Measurements from ENCODE around the gene RHOV. TPM values are rescaled to one million over a fixed set of nuclear protein-coding genes. Genes with fewer than 3 reads are reported as not detected.

The RHOV gene
- polyA plus RNA-seq, 1 donor from 2014 or later, result 2.8 TPM

GRCh38 chr15:40892447-40893012, 18.5 kb upstream of the RHOV start:
- Histone ChIP-seq H3F3A (ENCODE audit: insufficient read depth, low read length, poor library complexity, severe bottlenecking) (no peaks in the 10 kb centered on the region), H3K4me3 (ENCODE audit: low read length) (no peak overlapping the region), H3K4me2 (ENCODE audit: low read length) (no peak overlapping the region), H3K36me3 (ENCODE audit: insufficient read depth, low read length) (no peaks in the 10 kb centered on the region), H3K27ac (ENCODE audit: low read length) (no peak overlapping the region), H3K79me2 (replicated peaks; ENCODE audit: insufficient read depth, low read length) (peaks cover 13% of the 10 kb centered on the region), H3K9ac (ENCODE audit: low read length) (no peak overlapping the region), H2AFZ (ENCODE audit: low read depth, low read length) (no peak overlapping the region), H4K20me1 (ENCODE audit: insufficient read depth) (no peaks in the 10 kb centered on the region), H3K27me3 (ENCODE audit: insufficient read depth, low read depth, low read length) (no peaks in the 10 kb centered on the region), H3K9me2 (ENCODE audit: insufficient read depth, low read length) (no peaks in the 10 kb centered on the region), H3K9me3 (ENCODE audit: low read length) (no peaks in the 10 kb centered on the region)
- TF ChIP-seq CTCF (IDR thresholded peaks at IDR 0.05; ENCODE audit: poor library complexity, severe bottlenecking) (no peak), EZH2 (IDR thresholded peaks at IDR 0.05; ENCODE audit: borderline replicate concordance, insufficient read depth, low read length, poor library complexity, severe bottlenecking) (no peak), MXI1 (conservative IDR thresholded peaks at IDR 0.05; ENCODE audit: poor library complexity, severe bottlenecking) (no peak), REST (IDR thresholded peaks at IDR 0.05; ENCODE audit: borderline replicate concordance) (no peak), TAF1 (IDR thresholded peaks at IDR 0.05; ENCODE audit: low read depth) (no peak), POLR2AphosphoS5 (IDR thresholded peaks at IDR 0.05) (no peak), EP300 (conservative IDR thresholded peaks at IDR 0.05; ENCODE audit: poor library complexity, severe bottlenecking) (no peak), RAD21 (conservative IDR thresholded peaks at IDR 0.05) (no peak), SMC3 (conservative IDR thresholded peaks at IDR 0.05; ENCODE audit: poor library complexity) (no peak)

- no peak overlapping the region for H3K9ac ChIP-seq (ENCODE audit: low read length)
- no peak for TF ChIP-seq EZH2 (IDR thresholded peaks at IDR 0.05; ENCODE audit: borderline replicate concordance, insufficient read depth, low read length, poor library complexity, severe bottlenecking)
- peak; percentile 63 for TF ChIP-seq SMC3 (conservative IDR thresholded peaks at IDR 0.05; ENCODE audit: poor library complexity)
- peak; percentile 74 for TF ChIP-seq CTCF (IDR thresholded peaks at IDR 0.05; ENCODE audit: poor library complexity, severe bottlenecking)
- no peak for TF ChIP-seq MXI1 (conservative IDR thresholded peaks at IDR 0.05; ENCODE audit: poor library complexity, severe bottlenecking)
- TF ChIP-seq REST (IDR thresholded peaks at IDR 0.05; ENCODE audit: borderline replicate concordance), result no peak
- TF ChIP-seq RAD21 (conservative IDR thresholded peaks at IDR 0.05), result peak; percentile 68
These were observed 17.9 kb upstream of the RHOV start for GRCh38 chr15:40891810-40892446.

More at GRCh38 chr15:40891810-40892446, 17.9 kb upstream of the RHOV start:
- no peaks in the 10 kb centered on the region for H3K9me2 ChIP-seq (ENCODE audit: insufficient read depth, low read length)
- no peaks in the 10 kb centered on the region for H3F3A ChIP-seq (ENCODE audit: insufficient read depth, low read length, poor library complexity, severe bottlenecking)
- no peak overlapping the region for H3K4me2 ChIP-seq (ENCODE audit: low read length)
- no peak overlapping the region for H3K27ac ChIP-seq (ENCODE audit: low read length)
- no peaks in the 10 kb centered on the region for H3K36me3 ChIP-seq (ENCODE audit: insufficient read depth, low read length)
- no peaks in the 10 kb centered on the region for H4K20me1 ChIP-seq (ENCODE audit: insufficient read depth)
- no peak overlapping the region for H3K4me3 ChIP-seq (ENCODE audit: low read length)
- H3K9me3 ChIP-seq (ENCODE audit: low read length), result no peaks in the 10 kb centered on the region
- peaks cover 13% of the 10 kb centered on the region for H3K79me2 ChIP-seq (replicated peaks; ENCODE audit: insufficient read depth, low read length)
- no peaks in the 10 kb centered on the region for H3K27me3 ChIP-seq (ENCODE audit: insufficient read depth, low read depth, low read length)
- no peak overlapping the region for H2AFZ ChIP-seq (ENCODE audit: low read depth, low read length)
